Stimulated activated CD8-positive, alpha-beta memory T cell treated with anti-CD3 and anti-CD28 coated beads, Interleukin-7, amount 100 ng/mL, for 24 hours (primary cell): Measurements from ENCODE around the gene PCDHGB1.
"Not testable (repeated sequence)": the region's sequence is repeated elsewhere in the genome, so short reads cannot be mapped to it uniquely, and the experiment has no call there.

Experiments used
- DNase-seq: peaks from one replicate; pipeline ENCODE4 v3.0.0-alpha.2; 2020; ENCODE audit warnings: low read depth

Gene PCDHGB1

DNA sequence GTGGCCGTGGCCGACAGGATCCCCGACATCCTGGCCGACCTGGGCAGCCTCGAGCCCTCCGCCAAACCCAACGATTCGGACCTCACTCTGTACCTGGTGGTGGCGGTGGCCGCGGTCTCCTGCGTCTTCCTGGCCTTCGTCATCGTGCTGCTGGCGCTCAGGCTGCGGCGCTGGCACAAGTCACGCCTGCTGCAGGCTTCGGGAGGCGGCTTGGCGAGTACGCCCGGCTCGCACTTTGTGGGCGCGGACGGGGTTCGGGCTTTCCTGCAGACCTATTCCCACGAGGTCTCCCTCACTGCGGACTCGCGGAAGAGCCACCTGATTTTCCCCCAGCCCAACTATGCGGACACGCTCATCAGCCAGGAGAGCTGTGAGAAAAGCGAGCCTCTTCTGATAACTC is 3.9 kb upstream of the PCDHGB1 start:
- not testable (repeated sequence) for DNase-seq

DNA sequence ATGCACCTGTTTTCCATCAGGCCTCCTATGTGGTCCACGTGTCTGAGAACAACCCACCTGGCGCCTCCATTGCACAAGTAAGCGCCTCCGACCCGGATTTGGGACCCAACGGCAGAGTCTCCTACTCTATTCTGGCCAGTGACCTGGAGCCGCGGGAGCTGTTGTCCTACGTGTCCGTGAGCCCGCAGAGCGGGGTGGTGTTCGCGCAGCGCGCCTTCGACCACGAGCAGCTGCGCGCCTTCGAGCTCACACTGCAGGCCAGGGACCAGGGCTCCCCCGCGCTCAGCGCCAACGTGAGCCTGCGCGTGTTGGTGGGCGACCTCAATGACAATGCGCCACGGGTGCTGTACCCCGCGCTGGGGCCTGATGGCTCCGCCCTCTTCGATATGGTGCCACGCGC is 1.7 kb downstream of the PCDHGB1 start:
- no peak for DNase-seq

DNA sequence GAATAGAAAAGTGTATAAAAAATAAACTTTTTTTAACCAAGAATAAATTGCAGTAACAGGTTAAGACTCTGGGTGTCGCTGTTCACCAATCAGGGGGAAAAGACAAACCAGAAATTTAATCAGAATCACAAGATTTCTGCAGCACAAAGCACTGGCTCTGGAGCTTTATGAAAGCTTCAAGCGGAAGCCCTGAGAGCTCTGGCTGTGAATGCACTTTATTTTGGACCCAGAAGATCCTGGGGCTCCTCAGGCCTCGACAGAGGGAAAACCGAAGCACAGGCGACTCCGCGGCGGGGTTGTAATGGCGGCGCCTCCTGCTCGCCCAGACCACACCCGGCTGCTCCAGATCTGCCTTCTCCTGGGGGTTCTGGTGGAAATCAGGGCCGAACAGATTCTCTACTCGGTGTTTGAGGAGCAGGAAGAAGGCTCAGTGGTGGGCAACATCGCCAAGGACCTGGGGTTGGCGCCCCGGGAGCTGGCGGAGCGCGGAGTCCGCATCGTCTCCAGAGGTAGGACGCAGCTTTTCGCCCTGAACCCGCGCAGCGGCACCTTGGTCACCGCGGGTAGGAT is 5.1 kb downstream of the PCDHGB1 start, which contains the start of gene PCDHGA4:
TSS of gene PCDHGA4 (plus strand) at position 122 of the 570 bp plus-strand sequence. CDS start at position 209, 87 bp downstream.
- no peak for DNase-seq

DNA sequence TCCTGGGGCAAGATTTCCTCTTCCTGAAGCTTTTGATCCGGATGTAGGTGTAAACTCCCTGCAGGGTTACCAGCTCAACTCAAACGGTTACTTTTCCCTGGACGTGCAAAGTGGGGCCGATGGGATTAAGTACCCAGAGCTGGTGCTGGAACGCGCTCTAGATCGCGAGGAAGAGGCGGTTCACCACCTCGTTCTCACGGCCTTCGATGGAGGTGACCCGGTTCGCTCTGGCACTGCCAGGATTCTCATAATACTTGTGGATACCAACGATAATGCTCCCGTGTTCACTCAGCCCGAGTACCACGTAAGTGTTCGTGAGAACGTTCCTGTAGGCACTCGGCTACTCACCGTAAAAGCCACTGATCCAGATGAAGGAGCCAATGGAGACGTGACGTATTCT is 5.7 kb downstream of the PCDHGB1 start:
- no peak for DNase-seq

DNA sequence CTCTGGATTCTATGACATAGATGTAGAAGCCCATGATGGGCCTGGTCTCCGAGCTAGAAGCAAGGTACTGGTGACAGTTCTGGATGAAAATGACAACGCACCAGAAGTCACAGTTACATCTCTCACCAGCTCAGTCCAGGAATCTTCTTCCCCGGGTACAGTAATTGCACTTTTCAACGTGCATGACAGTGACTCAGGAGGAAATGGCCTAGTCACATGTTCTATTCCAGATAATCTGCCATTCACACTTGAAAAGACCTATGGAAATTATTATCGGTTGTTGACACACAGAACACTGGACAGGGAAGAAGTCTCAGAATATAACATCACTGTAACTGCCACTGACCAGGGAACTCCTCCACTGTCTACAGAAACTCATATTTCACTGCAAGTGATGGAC is 6.2 kb downstream of the PCDHGB1 start:
- no peak for DNase-seq

DNA sequence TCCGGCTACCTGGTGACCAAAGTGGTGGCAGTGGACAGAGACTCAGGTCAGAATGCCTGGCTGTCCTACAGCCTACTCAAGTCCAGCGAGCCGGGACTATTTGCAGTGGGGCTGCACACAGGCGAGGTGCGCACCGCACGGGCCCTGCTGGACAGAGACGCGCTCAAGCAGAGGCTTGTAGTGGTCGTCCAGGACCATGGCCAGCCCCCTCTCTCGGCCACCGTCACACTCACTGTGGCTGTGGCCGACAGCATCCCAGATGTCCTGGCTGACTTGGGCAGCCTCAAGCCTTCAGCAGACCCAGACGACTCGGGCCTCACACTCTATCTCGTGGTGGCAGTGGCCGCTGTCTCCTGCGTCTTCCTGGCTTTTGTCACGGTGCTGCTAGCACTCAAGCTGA is 7.1 kb downstream of the PCDHGB1 start:
- no peak for DNase-seq

DNA sequence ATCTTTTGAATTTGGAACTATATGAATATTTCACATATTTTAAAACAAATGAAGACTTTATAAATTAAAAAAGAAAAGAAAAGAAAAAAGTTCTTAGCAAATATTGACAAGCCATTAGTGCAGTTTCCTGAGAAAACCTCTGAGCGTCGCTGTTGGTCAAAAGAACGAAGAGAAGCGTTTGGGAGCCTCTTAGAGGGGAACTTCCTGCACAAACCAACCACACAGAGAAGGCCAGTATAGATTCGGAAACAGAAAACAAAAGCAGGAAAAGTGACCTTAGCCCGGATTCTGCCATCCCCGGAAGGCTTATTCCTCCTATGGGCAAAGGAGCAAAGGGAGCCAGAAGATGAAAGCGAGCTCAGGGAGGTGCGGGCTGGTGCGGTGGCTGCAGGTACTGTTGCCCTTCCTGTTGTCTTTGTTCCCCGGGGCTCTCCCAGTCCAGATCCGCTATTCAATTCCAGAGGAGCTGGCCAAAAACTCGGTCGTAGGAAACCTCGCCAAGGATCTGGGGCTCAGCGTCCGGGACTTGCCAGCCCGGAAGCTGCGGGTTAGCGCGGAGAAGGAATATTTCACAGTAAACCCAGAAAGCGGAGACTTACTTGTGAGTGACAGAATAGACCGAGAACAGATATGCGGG is 10.0 kb downstream of the PCDHGB1 start, which contains the start of gene PCDHGB2:
TSS of gene PCDHGB2 (plus strand) at position 205 of the 637 bp plus-strand sequence. CDS start at position 347, 142 bp downstream.
- no peak for DNase-seq

DNA sequence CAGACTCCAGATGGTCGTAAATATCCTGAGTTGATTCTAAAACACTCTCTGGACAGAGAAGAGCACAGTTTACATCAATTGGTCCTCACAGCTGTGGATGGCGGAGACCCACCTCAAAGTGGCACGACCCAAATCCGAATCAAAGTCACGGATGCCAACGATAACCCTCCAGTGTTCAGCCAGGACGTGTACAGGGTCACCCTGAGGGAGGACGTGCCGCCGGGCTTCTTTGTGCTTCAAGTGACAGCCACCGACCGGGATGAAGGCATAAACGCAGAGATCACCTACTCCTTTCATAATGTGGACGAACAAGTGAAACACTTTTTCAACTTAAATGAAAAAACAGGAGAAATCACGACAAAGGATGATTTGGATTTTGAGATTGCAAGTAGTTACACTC is 10.8 kb downstream of the PCDHGB1 start:
- no peak for DNase-seq

DNA sequence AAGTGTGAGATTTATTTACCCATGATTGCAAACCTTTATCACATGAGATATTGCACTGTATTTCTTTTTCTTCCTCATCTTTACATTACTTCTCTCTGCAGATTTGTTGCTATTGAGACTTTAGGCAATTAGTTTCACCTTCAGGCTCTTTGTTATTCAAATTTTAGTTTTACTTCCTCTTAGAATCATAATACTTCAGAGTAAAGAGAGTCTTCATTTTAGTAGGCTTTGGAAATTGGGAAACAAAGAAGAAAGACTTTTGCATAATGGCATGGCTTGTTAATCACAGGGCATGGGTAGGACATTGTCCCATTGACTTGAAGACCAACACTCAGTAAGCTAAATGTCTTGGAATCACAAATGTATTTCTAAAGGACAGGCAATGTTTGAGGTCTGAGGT is 12.8 kb downstream of the PCDHGB1 start:
- no peak for DNase-seq

DNA sequence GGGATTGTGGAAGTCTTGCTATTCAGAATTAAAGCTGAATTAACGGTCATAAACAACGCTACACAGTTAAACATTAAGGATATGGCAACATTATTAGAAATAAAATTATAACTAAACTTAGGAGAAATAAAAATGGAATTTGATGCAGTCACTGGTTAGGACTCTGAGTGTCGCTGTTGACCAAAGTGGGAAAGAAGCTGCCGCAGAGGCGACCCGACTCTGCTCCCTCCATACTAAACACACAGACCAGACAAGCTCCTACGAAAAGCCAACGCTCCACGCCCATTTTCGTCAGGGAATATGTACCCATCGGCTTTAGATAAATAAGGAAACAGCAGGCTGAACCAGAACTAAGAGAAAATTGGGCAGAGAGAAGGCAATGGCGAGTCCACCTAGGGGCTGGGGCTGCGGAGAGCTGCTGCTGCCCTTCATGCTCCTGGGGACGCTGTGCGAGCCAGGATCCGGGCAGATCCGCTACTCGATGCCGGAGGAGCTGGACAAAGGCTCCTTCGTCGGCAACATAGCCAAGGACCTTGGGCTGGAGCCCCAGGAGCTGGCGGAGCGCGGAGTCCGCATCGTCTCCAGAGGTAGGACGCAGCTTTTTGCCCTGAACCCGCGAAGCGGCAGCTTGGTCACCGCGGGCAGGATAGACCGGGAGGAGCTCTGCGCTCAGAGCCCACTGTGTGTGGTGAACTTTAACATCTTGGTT is 14.2 kb downstream of the PCDHGB1 start, which contains the start of gene PCDHGA5:
TSS of gene PCDHGA5 (plus strand) at position 211 of the 709 bp plus-strand sequence. CDS start at position 380, 169 bp downstream.
- no peak for DNase-seq

DNA sequence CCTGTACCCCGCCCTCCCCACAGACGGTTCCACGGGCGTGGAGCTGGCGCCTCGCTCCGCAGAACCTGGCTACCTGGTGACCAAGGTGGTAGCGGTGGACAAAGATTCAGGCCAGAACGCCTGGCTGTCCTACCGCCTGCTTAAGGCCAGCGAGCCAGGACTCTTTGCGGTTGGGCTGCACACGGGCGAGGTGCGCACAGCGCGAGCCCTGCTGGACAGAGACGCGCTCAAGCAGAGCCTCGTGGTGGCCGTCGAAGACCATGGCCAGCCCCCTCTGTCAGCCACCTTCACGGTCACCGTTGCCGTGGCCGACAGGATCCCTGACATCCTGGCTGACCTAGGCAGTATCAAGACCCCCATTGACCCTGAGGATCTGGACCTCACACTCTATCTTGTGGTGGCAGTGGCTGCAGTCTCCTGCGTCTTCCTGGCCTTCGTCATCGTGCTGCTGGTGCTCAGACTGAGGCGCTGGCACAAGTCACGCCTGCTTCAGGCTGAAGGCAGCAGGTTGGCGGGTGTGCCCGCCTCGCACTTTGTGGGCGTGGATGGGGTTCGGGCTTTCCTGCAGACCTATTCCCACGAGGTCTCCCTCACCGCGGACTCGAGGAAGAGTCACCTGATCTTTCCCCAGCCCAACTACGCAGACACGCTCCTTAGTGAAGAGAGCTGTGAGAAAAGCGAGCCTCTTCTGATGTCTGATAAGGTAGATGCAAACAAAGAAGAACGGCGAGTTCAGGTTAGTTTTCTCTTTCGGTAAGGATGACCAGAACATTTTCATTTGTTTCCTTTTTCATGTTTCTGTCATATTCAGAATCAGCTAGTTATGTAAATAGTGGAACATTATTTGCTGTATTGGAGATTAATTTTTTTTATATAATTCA is 16.4 kb downstream of the PCDHGB1 start:
- DNase-seq: no peak

DNA sequence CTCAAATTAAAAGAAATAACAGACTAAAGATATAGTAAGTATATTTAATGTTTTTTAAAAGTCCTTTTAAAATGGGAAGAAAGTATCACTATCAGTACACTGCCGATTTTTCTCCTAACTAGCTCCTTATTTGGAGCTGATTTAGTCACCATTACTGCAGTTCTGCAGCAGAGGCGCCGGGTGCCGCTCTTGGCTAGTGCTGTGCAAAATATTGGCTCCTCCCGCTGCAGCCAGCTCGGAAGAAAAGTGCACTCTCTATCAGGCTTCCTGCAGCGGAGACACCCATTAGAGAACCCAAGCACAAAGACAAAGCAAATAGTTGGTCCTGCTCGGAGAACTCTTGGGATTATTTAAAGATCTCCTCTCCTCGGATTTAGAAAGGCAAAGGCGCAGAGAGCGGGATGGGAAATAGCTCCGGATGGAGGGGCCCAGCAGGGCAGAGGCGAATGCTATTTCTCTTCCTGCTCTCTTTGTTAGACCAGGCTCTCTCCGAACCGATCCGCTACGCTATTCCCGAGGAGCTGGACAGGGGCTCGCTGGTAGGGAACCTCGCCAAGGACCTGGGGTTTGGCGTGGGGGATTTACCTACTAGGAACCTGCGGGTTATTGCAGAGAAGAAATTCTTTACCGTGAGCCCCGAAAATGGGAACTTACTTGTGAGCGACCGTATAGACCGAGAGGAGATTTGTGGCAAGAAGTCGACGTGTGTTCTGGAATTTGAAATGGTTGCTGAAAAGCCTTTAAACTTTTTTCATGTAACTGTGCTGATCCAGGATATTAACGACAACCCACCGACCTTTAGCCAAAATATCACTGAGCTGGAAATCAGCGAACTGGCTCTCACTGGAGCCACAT is 20.3 kb downstream of the PCDHGB1 start, which contains the start of gene PCDHGB3:
TSS of gene PCDHGB3 (plus strand) at position 249 of the 855 bp plus-strand sequence. CDS start at position 402, 153 bp downstream.
- DNase-seq: no peak

DNA sequence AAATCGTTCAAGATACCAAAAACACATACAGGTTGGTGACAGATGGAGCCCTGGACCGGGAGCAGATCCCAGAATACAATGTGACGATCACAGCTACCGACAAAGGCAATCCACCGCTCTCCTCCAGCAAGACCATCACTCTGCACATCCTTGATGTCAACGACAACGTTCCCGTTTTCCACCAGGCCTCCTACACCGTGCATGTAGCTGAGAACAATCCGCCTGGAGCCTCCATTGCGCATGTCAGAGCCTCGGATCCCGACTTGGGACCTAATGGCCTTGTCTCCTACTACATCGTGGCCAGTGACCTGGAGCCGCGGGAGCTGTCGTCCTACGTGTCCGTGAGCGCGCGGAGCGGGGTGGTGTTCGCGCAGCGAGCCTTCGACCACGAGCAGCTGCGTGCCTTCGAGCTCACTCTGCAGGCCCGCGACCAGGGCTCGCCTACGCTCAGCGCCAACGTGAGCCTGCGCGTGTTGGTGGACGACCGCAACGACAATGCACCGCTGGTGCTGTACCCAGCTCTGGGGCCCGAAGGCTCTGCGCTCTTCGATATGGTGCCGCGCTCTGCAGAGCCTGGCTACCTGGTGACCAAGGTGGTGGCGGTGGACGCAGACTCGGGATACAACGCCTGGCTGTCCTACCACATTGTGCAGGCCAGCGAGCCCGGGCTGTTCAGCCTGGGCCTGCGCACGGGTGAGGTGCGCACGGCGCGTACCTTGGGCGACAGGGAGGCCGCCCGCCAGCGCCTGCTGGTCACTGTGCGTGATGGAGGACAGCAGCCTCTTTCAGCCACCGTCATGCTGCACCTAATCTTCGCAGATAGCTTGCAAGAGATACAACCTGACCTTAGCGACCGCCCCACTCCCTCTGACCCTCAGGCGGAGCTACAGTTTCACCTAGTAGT is 21.9 kb downstream of the PCDHGB1 start:
- DNase-seq: no peak

DNA sequence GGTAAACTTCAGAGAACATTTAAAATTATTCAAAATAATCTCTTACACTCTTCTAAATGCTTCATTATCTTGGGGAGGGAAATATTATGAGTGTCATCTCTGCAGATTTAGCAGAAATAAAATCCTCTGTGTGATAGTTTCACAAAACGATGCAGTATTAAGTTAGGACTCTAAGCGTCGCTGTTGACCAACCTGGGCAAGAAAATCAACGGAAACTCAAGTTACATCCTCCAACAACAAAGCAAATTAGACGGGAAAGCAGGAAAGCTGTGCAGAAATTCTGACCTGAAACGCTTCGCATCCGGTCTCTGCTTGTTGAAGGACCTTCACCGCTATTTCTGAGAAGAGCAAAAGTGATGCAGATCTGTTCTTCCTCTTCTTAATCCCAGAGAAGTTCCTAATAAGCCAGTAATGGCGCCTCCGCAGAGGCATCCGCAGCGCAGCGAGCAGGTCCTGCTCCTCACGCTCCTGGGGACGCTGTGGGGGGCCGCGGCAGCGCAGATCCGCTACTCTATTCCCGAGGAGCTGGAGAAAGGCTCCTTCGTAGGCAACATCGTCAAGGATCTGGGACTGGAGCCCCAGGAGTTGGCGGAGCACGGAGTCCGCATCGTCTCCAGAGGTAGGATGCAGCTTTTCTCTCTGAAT is 23.9 kb downstream of the PCDHGB1 start, which contains the start of gene PCDHGA6:
TSS of gene PCDHGA6 (plus strand) at position 219 of the 645 bp plus-strand sequence. CDS start at position 412, 193 bp downstream.
- DNase-seq: no peak

DNA sequence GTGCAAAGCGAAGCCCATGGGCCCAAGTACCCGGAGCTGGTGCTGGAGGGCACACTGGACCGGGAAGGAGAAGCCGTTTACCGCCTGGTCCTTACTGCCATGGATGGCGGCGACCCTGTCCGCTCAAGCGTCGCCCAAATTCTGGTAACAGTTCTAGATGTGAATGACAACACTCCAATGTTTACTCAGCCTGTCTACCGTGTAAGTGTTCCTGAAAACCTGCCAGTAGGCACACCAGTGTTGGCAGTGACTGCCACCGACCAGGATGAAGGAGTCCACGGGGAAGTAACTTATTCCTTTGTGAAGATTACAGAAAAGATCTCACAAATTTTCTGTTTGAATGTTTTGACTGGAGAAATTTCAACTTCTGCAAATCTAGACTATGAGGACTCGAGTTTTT is 24.7 kb downstream of the PCDHGB1 start:
- no peak for DNase-seq

DNA sequence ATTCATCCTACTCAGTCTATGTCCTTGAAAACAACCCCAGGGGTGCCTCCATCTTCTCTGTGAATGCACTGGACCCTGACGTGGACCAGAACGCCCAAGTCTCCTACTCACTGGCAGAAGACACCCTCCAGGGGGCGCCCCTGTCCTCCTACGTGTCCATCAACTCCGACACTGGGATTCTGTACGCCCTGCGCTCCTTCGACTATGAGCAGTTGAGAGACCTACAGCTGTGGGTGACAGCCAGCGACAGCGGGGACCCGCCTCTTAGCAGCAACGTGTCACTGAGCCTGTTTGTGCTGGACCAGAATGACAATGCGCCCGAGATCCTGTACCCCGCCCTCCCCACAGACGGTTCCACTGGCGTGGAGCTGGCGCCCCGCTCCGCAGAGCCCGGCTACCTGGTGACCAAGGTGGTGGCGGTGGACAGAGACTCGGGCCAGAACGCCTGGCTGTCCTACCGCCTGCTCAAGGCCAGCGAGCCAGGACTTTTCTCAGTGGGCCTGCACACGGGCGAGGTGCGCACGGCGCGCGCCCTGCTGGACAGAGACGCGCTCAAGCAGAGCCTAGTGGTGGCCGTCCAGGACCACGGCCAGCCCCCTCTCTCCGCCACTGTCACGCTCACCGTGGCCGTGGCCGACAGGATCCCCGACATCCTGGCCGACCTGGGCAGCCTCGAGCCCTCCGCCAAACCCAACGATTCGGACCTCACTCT is 25.7 kb downstream of the PCDHGB1 start:
- DNase-seq: not testable (repeated sequence)

DNA sequence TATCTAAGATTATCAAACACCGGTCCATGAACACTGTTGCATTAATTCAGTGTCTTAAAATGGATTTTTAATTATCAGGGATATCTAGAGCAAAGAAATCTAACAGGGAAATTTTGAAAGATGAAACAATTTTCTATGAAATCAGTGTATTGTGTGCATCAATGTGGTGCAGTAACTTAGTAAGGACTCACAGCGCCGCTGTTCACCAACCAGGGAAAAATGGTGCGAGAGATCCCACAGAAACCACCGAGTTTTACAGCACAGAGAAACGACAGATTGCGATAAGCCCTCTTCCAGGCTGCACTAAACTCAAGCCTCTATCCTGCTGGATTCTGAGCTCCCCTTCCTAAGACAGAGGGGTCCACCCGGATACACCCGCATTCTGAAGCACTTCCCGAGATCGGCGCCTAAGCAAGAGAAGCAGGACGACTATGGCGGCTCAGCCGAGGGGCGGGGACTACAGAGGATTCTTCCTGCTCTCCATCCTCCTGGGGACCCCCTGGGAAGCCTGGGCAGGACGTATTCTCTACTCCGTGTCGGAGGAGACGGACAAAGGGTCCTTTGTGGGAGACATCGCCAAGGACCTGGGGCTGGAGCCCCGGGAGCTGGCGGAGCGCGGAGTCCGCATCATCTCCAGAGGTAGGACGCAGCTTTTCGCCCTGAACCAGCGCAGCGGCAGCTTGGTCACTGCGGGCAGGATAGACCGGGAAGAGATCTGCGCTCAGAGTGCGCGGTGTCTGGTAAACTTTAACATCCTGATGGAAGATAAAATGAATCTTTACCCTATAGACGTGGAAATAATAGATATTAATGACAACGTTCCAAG is 32.8 kb downstream of the PCDHGB1 start, which contains the start of gene PCDHGA7:
TSS of gene PCDHGA7 (plus strand) at position 274 of the 826 bp plus-strand sequence. CDS start at position 432, 158 bp downstream.
- DNase-seq: no peak
